ENCODE measurements around the gene SLC35G1.

- no peak for TF ChIP-seq CTCF (IDR thresholded peaks at IDR 0.05)
- no peak for TF ChIP-seq POLR2A (IDR thresholded peaks at IDR 0.05)
These were observed 53.3 kb downstream of the SLC35G1 start for GRCh38 chr10:93947055-93947454.
